GM18907 (cell line): Measurements from ENCODE around the gene CRYL1.

Experiments
- ATAC-seq: cut with Tn5 transposase; IDR thresholded peaks from one replicate; pipeline ENCODE4 v1.9.1; 2021; ENCODE audit warnings: mild to moderate bottlenecking, moderate library complexity; ENCODE audit not compliant: unreplicated experiment

The CRYL1 gene

GRCh38 chr13:20428666-20429644 is 96.7 kb downstream of the CRYL1 start:
- ATAC-seq = no peak

GRCh38 chr13:20426766-20427448 is 98.8 kb downstream of the CRYL1 start:
- ATAC-seq = no peak

GRCh38 chr13:20425819-20426219 is 99.8 kb downstream of the CRYL1 start:
- peak; percentile 81 for ATAC-seq

- ATAC-seq = no peak
These were observed 100.7 kb downstream of the CRYL1 start for GRCh38 chr13:20424949-20425348.

GRCh38 chr13:20424559-20424852 is 101.2 kb downstream of the CRYL1 start:
- no peak for ATAC-seq

GRCh38 chr13:20422362-20422761 is 103.3 kb downstream of the CRYL1 start:
- no peak for ATAC-seq

- no peak for ATAC-seq
These were observed 104.7 kb downstream of the CRYL1 start for GRCh38 chr13:20420938-20421337.

- no peak for ATAC-seq
These were observed 106.7 kb downstream of the CRYL1 start for GRCh38 chr13:20418953-20419352.

GRCh38 chr13:20416223-20416745 is 109.4 kb downstream of the CRYL1 start:
- no peak for ATAC-seq

- no peak for ATAC-seq
These were observed 110.0 kb downstream of the CRYL1 start for GRCh38 chr13:20415694-20416107.

- no peak for ATAC-seq
These were observed 110.4 kb downstream of the CRYL1 start for GRCh38 chr13:20415306-20415679.

- ATAC-seq = no peak
These were observed 110.9 kb downstream of the CRYL1 start for GRCh38 chr13:20414546-20415305.

- no peak for ATAC-seq
These were observed 112.8 kb downstream of the CRYL1 start for GRCh38 chr13:20412691-20413355.

- peak; percentile 98 for ATAC-seq
These were observed 113.9 kb downstream of the CRYL1 start for GRCh38 chr13:20411638-20412342.

GRCh38 chr13:20410726-20411125 is 114.9 kb downstream of the CRYL1 start:
- no peak for ATAC-seq

GRCh38 chr13:20408181-20408580 is 117.5 kb downstream of the CRYL1 start:
- ATAC-seq = no peak

GRCh38 chr13:20407759-20408158 is 117.9 kb downstream of the CRYL1 start:
- ATAC-seq = no peak

GRCh38 chr13:20405691-20406090 is 120.0 kb downstream of the CRYL1 start:
- no peak for ATAC-seq

GRCh38 chr13:20404488-20405222 is 121.0 kb downstream of the CRYL1 start:
- ATAC-seq = no peak
